HG03469 (cell line): Measurements from ENCODE around the gene PCED1B.

Experiments used
- ATAC-seq: cut with Tn5 transposase; IDR thresholded peaks from one replicate; pipeline ENCODE4 v1.9.1; 2021; ENCODE audit warnings: mild to moderate bottlenecking, moderate library complexity, moderate number of reproducible peaks; ENCODE audit not compliant: unreplicated experiment

PCED1B gene

GRCh38 chr12:47067176-47067575, 12.2 kb upstream of the PCED1B start:
- no peak for ATAC-seq

DNA sequence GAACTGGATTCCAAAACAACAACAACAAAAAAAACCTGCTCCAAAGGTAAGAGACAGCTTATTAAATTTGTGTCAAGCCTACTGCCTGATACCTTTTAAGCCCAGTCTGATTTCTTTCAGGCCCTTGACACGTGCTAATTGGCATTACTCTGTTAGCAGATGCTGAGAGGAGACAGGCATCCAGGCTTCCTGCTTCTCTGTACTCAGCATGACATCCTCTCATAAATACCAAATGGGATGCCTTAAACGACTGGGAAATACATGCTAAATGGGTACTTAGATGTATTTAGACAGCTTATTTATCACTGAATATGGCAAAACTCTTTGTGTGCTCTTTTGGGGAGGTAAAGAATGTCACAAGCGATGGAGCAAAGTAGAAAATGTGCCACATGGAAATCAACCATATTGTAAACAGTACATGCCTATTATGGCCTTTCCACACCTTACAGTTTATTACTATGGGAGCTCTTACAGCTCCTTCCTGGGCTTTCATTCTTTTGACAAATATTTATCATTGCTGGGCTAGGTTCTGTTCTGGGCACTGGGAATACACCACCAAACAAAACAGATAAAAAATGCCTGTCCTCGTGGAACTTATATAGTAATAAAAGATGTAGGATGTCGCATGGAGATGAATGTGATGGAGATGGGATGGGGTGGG, 11.5 kb upstream of the PCED1B start:
- ATAC-seq, result no peak

- no peak for ATAC-seq
Observed at GRCh38 chr12:47068539-47068938, 10.9 kb upstream of the PCED1B start.

GRCh38 chr12:47070310-47070709, 9.1 kb upstream of the PCED1B start:
- no peak for ATAC-seq

DNA sequence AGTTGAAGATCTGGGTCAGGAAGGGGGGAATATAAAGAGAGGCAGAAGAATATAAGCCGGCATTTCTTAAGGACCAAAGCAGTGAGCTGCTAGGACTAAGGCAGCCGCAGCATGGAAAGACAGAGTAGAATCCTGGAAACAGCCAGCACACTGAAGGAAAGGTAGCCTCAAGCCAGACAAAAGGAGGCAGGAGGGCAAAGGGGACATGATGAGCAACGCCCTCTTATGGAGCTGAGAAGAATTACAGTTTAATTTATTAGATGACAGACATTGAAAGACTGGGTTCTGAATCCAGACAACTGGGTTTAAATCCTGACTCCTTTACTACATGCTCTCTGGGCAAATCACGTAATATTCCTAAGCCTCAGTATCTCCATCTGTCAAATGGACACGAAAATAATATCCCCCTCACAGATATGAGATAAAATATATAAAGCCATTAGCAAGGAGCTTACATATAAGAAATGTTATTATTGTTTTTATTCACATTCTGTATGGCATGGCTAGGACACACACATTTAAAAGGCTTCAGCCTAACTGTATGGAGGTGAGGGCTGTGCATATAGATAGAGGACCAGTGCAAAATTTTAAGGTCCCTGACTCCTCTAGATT, 8.1 kb upstream of the PCED1B start:
- no peak for ATAC-seq

DNA sequence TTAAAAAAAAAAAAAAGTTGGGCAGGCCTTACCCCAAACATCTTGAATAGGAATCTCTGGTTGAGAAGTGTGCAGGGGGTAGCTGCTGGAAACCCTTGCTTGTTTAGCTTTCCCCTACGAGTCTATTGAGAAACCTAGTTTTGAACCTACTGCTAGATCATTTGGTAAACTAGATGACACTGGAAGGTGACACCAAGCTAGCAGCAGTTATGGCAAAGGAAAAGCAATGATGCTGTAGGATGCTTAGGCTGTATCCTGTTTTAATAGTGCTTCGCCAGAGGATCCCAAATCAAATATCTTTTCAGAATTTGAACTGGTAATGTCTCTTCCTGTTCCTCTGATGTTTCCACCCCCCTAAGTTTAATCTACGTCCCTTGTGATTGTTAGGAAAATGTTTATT, 5.5 kb upstream of the PCED1B start:
- ATAC-seq, result no peak

GRCh38 chr12:47074757-47075156, 4.7 kb upstream of the PCED1B start:
- ATAC-seq, result no peak

DNA sequence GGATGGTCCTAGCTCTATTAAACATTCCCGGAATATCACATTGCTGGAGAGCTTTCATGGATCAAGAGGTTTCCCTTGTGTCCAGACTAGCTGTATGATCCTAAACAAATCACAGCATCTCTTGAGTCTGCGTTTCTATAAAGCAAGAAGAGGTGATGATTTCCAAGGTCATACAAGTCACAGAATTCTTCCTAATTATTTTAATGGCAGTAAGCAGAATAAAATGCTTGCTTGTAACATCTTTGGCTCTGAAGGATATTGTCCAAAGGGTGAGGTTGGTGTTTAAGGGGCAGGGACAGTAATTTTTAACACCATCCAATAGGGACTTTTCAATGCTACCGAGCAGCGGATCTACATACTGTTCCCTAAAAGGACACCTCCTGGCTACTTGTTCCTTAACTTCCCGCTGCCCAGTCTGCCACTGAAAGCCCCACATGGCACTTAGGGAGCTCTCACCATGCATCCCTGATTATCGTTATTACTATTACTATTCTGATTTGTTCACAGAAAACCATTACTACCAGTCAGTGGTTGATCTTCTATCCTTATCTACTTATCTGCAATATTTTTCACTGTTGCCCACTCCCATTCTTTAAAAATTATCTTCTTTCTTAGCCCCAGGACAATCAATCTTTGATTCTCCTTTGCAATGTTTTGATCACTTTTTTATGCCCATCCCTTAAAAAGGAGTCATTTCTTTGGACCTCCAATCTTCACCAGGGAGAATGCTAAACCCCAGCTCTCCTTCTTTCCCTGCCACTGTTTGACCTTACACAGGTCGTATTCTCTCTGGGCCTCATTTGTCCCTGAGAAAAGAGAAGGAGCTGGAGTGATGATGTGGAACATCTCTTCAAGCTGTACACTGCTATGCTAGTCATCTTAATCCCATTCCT, 4.0 kb upstream of the PCED1B start:
- ATAC-seq, result no peak

DNA sequence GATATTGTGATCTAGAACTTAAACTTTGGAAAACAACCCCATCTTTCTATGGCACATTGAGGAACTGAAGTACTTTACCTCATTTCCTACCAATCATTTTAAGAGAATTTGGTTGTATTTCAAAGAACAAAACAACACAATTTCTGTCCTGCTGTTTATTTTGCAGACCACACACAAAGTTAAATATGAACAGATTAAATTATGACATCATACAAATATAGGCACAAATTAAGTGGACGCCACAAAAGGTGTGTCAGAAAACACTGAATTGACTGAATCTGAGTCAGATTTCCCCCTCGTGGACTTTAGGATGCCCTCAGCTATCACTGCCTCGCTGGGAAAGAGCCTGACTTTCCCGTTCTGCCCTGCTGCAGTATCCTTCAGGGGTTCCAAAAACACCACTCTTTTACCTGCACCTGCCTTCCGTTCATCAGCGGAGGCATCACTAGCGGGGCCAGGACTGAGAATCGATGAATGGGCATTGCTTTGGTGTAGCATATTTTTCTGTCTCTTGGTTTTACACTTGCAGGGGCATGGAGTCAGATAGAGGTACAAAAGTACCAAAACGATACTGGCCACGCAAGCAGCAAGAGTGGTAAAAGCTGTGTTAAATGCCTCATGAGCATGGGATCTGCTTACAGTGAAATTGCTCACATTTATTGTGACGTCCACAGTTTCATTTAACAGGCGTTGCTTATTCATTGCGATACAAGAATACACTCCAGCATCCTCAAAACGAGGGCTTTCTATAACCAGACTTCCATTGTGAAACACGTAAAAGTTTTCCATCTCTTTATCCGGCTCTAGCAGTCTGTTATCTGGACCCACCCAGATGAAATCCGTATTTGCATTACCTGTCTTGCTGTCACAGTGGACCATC, 2.0 kb upstream of the PCED1B start:
- no peak for ATAC-seq

DNA sequence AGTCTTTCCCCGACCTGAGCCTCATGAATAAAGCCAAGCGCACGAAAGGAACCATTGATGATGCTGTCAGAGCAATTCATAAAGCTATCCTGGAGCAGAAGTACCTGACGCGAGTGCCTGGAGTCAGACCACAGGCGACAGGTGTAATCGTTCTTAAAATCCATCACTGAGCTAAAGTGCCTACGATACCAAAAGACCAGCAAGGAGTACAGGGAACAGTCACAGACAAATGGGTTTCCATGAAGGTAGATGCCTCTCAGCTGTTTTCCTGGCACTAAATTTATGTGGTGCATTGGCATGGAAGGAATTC, 1.4 kb upstream of the PCED1B start:
- ATAC-seq, result no peak

DNA sequence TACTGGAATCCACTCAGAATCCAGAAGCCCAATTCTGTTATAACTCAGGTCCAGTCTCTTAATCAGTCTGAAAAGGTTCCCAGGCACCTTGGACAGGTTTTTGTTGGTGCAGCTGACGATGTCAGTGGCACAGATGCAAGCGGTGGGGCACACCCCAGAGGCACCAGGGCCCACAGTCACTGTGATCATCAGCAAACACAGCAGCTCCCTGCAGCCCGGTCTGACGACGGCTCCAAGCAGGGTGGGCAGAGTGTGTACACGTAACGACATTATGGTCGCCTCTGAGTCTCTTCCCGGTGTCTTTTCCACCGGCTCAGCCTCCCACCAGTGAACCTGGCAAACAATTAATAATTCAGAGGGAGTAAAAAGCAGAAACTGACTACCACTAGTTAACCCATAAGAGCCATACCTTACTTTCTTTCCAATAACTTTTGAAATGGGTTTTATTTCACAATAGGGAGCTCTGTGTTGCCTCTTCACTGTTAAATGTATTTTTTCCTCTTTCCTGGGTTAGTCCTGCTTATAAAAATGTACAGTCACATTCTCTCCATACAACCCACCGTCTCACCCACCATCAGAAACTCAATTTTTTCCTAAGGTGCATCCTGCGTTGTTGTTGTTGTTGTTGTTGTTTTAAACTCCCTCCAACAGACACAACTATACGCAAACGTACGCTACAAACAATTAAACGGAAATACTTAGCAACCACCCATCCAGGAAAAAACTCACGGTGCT, 521 bp upstream of the PCED1B start:
- ATAC-seq, result no peak

GRCh38 chr12:47079981-47080724, 732 bp downstream of the PCED1B start:
- no peak for ATAC-seq

DNA sequence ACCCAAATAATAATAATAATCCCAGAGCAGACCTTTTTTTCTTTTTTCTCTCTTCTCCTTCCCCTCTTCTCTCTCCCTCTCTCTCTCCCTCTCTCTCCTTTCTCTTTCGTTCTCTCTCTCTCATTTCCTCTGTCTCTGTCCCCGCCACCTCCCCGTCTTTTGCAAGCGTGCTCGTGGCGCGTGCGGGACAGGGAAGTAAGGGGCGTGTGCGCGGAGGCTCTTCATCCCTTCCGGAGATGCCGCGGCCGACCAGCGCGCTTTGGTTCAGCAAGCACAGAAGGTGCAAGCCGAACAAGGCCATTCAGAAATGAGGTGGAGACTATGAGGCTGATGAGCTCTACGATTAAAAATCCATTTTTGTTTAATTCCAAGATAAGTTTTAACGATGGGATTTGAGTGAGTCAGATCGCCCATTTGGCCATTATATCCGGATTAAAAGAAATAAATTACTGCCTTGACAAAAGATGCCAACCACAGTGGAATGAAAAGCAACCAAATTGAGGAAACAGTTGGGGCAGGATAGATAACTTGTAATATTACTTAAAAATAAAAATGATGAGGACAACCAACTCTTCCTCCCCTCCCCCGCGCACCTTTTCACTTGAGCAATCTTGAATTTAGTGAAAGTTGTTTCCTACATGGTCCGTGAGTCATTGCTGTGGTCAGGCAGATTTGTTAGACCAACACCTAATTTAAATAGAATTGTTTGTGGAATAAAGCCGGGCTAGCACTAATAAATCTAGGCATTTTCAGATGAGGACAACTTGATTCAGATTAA, 1.5 kb downstream of the PCED1B start:
- ATAC-seq, result no peak

GRCh38 chr12:47082283-47082682, 2.9 kb downstream of the PCED1B start:
- ATAC-seq, result no peak

DNA sequence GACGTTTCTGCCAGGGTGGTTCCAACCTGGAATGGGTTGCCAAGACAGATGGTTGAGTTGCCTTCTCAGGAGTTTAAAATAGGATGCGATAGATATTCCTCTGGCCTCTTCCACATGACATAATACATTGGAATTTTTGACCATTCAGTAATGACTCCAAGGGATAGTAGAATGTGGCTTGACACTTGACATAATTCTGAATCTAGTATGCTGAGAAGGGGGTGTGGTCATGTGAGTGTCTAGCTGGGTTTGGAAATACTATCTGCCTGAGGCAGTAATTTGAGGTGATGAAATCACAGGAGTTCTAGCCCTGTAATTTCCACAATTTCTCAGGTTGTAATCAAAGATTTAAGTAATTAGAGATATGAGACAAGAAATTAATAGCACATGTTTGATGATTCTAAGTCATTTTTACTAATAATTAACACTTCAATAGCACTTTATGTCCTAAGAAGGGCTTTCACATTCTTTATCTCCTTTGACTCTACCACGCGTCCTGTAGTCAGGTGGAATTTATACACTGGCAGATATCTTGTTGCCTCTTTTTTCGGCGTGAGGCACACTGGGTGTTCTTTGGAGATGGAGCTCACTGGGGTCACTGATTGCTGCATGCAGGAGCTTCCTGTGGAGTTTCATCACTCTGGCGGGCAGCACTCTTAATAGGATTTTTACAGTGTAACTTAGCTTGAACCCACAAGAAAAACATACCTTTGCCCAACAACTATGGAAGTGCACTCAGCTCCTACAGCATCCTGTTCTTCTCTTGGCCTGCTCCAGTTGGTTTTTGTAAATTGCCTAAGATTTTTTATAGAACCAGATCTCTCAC, 3.6 kb downstream of the PCED1B start:
- ATAC-seq, result no peak

DNA sequence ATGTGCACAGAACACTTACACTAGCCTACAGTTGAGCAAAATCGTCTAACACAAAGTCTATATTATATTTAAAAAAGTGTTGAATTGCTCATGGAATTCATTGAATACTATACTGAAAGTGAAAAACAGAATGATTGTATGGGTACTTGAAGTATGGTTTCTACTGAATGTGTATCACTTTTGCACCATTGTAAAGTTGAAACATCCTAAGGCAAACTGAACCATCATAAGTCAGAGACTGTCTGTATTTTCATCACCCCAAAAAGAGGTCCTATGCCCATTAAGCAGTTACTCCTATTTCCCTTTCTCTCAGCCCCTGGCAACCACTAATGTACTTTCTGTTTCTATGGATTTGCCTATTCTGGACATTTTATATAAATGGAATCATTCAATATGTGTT, 4.8 kb downstream of the PCED1B start:
- no peak for ATAC-seq

DNA sequence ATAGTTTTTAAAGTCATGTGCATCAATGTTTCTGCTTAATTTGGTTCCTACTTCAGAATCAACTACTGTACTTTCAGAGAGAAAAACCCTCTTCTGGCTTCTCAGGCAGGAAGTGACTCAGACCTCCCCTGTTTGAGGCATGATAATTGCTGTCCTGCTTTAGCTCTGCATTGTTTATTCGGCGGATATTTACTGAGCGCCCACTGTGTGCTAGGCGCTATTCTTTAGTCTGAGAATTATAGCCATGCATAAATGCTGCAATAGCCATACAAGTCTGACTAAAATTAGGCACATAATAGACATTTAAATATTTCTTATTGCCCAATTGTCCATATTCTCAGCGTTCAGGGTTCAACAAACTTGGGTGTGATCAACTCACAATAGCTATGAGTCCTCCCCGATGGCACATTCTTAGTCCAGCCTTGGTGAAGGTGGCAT, 6.4 kb downstream of the PCED1B start:
- no peak for ATAC-seq

DNA sequence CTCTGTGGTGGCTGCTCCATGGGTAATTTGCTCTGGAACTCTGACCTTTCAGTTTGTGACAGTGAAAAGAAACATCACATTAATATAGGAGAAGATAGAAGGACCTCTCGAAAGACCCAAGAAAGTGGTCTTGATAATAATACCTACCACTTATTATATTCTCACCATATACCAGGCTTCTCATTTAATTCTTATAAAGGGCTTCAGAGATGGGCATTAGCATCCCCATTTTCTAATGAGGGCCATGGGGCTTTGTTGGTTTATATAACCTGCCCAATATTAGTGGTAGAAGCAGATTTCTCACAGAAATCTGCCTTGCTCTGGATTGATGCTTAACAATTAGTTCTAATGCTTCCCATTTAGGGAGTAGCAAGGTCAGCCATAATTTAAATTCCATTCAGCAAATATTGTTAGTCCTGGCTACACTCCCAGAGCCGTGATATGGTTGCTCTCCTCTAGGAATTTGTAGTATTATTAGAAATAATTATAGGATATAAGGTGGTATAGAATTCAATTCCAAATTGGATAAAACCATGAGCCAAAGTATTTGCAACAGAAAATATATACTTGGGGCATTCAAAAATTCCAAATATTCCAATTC, 7.8 kb downstream of the PCED1B start:
- ATAC-seq, result no peak
